Measurements from ENCODE around the gene SPTB.

SPTB gene

DNA sequence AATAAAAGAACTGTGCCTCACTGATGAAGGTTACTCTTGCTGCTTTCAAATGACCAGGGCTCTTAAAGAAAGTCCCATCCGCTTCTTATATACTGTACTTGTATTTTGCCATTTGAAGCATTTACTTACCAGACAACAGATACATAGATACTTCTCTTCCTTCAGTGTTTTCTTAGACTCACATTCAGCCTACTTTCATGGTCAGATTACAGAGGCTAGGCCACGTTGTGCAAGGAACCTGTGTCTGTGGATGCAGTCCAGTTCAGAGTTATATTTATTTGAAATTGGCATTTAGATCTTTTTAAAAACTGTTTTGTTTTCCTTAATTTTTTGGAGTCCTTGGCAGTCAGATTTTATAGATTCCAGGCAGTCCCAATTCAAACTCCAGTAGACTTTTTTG, 40.8 kb upstream of the SPTB start:
- DNase-seq (ENCODE audit: low spot score) = no peak
- in situ Hi-C loops (cut with MboI; ENCODE audit: low pct_unique_long_range_greater_than_20kb, low sequenced_read_pairs, unreplicated experiment) = no loop called here
- no peak for TF ChIP-seq CTCF (IDR thresholded peaks at IDR 0.05; ENCODE audit: extremely low read depth, insufficient read depth, missing control alignments)

- TF ChIP-seq CTCF (IDR thresholded peaks at IDR 0.05; ENCODE audit: extremely low read depth, insufficient read depth, missing control alignments) = no peak
- in situ Hi-C loops (cut with MboI; ENCODE audit: low pct_unique_long_range_greater_than_20kb, low sequenced_read_pairs, unreplicated experiment) = no loop called here
- no peak for DNase-seq (ENCODE audit: low spot score)
Observed at GRCh38 chr14:64919618-64920017, 39.9 kb upstream of the SPTB start.

GRCh38 chr14:64919215-64919614, 39.5 kb upstream of the SPTB start:
- no peak for TF ChIP-seq CTCF (IDR thresholded peaks at IDR 0.05; ENCODE audit: extremely low read depth, insufficient read depth, missing control alignments)
- in situ Hi-C loops (cut with MboI; ENCODE audit: low pct_unique_long_range_greater_than_20kb, low sequenced_read_pairs, unreplicated experiment) = no loop called here
- no peak for DNase-seq (ENCODE audit: low spot score)

GRCh38 chr14:64918216-64918615, 38.5 kb upstream of the SPTB start:
- no peak for TF ChIP-seq CTCF (IDR thresholded peaks at IDR 0.05; ENCODE audit: extremely low read depth, insufficient read depth, missing control alignments)
- in situ Hi-C loops (cut with MboI; ENCODE audit: low pct_unique_long_range_greater_than_20kb, low sequenced_read_pairs, unreplicated experiment) = no loop called here
- no peak for DNase-seq (ENCODE audit: low spot score)

DNA sequence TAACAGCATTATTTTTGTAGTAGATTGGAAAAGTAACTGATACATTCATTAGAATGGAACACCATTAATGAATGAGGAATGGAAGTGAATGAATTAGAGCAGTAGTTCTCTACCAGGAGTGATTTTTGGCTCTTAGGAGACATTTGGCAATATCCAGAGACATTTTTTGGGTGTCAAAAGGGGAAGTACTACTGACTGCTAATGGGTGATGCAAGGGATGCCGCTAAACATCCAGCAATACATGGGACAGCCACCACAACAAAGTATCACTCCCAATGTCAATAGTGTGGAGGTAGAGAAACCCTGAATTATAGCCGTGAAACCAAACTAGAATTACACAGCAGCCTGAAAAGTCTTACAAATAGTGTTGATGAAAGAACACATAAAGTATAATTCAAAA, 36.1 kb upstream of the SPTB start:
- TF ChIP-seq CTCF (IDR thresholded peaks at IDR 0.05; ENCODE audit: extremely low read depth, insufficient read depth, missing control alignments) = no peak
- in situ Hi-C loops (cut with MboI; ENCODE audit: low pct_unique_long_range_greater_than_20kb, low sequenced_read_pairs, unreplicated experiment) = no loop called here
- DNase-seq (ENCODE audit: low spot score) = no peak

- no peak for DNase-seq (ENCODE audit: low spot score)
- no peak for TF ChIP-seq CTCF (IDR thresholded peaks at IDR 0.05; ENCODE audit: extremely low read depth, insufficient read depth, missing control alignments)
- in situ Hi-C loops (cut with MboI; ENCODE audit: low pct_unique_long_range_greater_than_20kb, low sequenced_read_pairs, unreplicated experiment) = no loop called here
Observed at GRCh38 chr14:64915029-64915424, 35.3 kb upstream of the SPTB start.
